ENCODE results near the gene ZNF385A. TPM values are rescaled to one million over a fixed set of nuclear protein-coding genes. Genes with fewer than 3 reads are reported as not detected.

Gene ZNF385A
- total RNA-seq, 1 donor from 2014 or later, result 5.6 TPM

DNA sequence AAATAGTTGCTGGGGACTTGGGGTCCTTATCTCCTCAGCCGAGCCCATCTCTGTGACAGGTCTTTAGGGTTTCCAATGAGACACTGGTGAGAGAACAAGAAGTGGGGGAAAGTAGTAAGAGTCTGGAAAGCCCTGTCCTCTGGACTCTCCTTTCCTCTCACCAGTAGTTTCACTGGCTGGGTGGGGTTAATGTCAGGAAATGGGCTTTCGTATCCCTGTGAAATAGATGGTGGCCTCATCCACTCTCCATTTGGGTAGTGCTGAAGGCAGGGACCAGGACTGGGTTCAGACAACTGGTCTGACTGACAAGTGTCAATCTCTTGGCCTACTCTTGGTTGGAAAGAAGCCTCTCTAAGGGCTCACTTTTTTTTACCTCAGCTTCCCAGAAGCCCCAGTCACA, 7.5 kb downstream of the ZNF385A start:
- no peak for DNase-seq (ENCODE audit: extremely low read depth, low read depth, low spot score)

DNA sequence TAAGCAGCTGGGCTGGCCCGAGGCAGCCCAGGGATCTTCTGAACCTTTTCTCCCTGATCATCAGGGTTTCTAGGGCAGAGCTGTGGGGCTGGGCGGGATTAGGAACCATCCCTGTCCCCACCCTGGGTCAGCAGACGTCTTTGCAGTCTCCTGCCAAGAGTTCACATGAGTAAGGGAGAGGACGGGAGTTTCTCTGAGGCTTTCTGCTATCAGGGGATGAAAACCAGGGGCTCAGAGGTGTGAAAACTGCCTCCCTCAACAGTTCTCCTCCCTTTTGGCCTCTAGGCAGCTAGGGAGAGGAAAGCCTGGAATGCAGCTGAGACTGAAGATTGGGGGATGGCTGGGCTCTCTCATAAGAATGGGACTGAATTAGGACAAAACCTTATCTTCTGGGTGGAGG, 7.9 kb downstream of the ZNF385A start:
- DNase-seq (ENCODE audit: extremely low read depth, low read depth, low spot score), result no peak

DNA sequence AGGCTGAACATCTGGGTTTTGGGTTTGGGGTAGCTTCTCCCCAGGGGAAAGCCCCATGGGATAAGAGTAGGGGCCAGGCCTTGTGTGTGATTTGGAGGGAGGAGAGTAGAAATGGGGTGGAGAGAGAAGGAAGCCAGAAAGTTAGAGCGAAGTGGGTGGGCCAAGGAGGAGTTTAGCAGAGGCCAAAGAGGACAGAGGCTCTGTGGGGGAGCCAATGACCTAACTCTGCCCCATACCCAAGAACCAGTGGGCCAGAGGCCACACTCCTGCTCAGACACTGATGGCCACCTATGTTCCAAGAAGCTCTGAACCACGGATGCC, 9.3 kb downstream of the ZNF385A start:
- no peak for DNase-seq (ENCODE audit: extremely low read depth, low read depth, low spot score)

GRCh38 chr12:54374562-54375258, 9.8 kb downstream of the ZNF385A start:
- DNase-seq (ENCODE audit: extremely low read depth, low read depth, low spot score), result no peak

GRCh38 chr12:54373649-54374561, 10.6 kb downstream of the ZNF385A start:
- no peak for DNase-seq (ENCODE audit: extremely low read depth, low read depth, low spot score)

DNA sequence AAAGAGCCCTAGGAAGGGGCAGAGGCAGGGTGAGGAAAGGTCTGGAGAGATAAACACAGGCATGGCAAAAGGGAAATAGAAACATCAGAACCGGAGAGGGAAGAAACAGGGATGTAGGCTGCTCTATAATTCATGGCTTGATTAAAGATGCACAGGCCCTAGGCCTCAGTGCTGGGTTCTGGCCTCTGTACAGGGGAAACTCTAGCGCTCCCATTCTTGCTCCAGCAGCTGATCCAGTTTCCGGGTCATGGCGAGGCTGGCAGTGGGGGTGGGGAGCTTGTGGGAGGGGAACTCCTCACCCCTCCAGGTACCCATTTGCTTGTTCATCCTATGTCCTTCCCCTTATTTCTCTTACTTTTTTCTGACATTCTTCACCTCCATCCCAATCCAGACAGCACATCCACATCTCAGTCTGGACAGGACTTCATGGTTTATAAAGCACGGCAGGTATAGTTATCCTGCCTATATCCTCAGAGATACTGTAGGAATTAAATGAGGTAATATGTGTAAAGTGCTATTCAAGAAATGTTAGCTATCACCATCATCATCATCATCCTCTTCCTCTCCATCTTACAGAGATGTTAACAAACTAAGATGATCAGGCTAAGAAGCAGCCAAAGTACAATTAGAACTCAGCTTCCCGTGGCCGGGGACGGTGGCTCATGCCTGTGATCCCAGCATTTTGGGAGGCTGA, 12.3 kb downstream of the ZNF385A start:
- DNase-seq (ENCODE audit: extremely low read depth, low read depth, low spot score), result no peak

DNA sequence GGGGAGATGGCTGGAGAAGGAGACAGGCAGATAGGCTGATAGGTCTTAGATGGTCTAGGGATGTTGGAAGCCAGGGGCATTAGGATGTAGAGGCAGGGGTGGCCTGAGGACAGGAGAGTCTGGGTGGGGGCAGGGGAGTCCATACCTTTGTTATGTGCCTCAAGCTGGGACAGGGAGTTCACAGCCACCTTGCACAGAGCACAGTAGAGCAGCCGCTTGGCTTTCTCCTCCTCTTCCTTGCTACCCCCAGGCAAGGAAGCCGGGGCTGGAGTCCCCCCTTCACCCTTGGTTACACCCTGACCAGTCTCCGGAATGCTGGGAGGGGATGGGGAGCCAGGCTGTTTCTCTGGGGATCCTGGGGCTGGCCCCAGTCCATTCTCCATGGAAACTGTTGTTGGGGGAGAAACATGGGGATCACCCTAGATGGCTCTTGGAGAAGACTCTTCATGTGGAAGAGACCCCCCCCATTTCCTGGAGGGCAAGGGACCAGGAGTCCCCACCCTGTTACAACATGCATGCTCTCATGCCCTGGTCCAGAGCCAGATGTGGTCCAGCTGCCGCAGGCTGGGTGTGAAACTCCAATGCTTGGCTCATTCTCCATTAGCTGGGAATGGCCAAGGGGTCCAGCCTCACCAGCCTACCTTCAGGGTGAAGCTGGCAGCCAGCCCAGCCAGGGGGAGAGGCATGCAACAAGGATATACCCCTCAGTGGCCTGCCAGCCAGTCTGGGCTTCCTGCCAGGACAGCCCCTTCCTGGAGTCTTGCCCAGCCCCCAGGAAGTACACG, 13.0 kb downstream of the ZNF385A start:
- no peak for DNase-seq (ENCODE audit: extremely low read depth, low read depth, low spot score)

DNA sequence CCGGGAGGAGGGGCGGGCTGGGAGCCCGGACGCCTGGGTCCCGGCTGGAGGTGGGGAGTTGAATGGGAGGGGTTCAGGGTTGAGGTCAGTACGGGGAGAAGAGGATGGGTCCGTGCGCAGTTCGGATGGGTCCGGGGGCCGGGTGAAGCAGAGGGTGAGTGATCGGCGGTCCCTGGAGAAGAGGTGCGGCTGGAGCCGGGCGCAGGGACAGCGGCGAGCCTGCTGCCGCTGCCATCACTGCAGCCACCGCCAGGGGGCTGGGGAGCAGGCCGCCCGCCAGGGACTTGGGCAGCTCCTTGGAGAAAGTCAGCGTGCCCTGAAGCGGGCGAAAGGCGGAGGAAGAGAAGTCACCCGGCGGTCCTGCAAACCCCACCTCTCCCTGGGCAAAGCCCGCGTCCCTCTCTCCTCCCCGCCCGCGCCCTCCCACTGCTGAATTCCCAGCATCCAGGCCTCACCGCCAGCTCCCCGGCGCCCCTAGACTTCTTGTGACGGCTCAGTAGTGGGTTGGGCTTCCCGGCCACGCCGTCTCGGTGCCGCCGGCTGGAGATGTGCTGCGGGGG, 14.3 kb downstream of the ZNF385A start:
- no peak for DNase-seq (ENCODE audit: extremely low read depth, low read depth, low spot score)

DNA sequence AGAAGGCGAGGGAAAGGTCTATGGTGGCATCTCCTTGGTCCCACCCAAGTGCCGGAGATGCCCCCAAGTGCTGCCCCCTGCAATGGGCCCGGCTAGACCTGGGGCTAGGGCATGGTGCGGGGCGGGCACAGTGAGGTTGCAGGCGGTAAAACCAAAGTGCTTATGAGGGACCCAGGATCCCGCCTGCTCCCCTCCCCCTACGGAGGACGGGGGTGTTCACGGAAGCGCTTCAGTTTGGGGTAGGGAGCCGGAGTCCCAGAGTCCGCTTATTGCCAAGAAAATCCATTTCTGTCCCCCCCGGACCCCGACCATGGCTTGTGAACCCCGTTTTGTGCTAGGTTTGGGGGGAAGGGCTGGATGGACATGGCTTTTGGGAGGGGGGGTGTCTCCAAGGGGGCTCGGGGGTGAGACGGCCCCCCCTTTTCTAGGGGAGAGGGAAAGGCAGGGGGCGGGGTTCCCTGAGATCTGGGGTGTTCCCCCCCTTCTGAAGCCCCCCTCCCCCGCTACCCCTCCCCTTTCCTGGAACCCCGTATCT, 14.9 kb downstream of the ZNF385A start:
- DNase-seq (ENCODE audit: extremely low read depth, low read depth, low spot score), result no peak

- peak; percentile 71 for DNase-seq (ENCODE audit: extremely low read depth, low read depth, low spot score)
These were observed 15.6 kb downstream of the ZNF385A start for GRCh38 chr12:54368709-54369596.

GRCh38 chr12:54368025-54368708, 16.4 kb downstream of the ZNF385A start:
- DNase-seq (ENCODE audit: extremely low read depth, low read depth, low spot score), result no peak

- DNase-seq (ENCODE audit: extremely low read depth, low read depth, low spot score), result no peak
These were observed 20.1 kb downstream of the ZNF385A start, which contains the start of gene GPR84 for GRCh38 chr12:54364413-54364812. Gene GPR84, minus strand, starts transcription at chr12:54364486. Its CDS starts 635 bp downstream, at chr12:54363851.

GRCh38 chr12:54363618-54364017, 20.9 kb downstream of the ZNF385A start:
- DNase-seq (ENCODE audit: extremely low read depth, low read depth, low spot score), result no peak

DNA sequence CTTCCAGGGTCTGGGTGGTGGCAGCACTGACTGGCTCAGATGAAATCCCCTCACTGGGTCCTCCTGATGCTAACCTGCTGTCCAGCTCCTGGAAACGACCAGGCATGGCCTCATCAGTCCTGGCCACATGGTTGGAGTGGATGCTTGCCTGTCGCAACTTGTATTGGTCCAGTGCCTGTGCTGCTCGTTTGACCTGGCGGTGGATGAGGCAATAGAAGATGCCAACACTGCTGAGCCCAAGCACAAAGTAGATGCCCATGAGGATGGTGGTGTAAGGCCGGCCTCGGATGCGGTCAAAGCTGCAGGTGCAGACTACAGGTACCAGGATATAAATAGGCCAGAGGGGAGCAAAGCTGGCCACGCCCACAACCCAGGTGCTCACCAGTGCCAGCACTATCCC, 21.5 kb downstream of the ZNF385A start:
- DNase-seq (ENCODE audit: extremely low read depth, low read depth, low spot score), result no peak

GRCh38 chr12:54360717-54361456, 23.6 kb downstream of the ZNF385A start:
- no peak for DNase-seq (ENCODE audit: extremely low read depth, low read depth, low spot score)

- no peak for DNase-seq (ENCODE audit: extremely low read depth, low read depth, low spot score)
These were observed 24.7 kb downstream of the ZNF385A start for GRCh38 chr12:54359762-54360351.

DNA sequence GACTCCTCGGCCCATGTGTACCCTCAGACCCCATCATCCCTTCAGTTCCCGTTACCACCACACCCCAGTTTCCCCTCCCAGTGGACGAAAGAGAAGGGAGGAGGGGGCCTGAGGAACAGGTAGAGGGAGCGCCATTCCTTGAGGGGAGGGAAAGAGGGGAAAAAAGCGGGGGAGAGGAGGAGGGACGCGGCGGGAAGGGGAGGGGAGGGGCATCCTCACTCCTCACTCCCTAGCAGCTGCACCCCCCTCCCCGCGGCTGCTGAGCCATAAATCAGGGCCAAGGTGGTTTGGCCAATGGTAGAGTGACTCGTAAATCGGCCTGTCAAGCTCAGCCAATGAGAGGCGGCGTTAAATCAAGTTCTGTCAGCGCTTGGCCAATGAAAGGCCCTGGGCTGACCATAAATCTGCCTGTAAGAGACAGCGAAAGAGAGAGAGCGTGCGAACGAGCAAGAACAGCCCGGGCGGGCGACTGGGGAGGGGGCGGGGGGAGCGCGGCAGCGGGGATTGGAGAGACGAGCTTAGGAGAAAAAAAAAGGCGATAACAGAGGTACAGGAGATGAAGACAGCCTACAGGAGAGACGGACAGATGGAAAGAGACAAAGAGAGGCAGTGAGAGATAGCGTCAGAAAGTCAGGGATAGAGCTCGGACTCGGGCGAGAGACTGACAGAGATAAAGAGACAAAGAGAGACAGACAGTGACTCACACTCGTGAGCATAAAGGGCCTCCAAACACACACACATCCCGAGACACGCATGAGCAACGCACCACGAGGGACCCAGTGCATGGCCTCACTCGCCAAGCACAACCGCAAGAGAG, 25.4 kb downstream of the ZNF385A start:
- DNase-seq (ENCODE audit: extremely low read depth, low read depth, low spot score), result peak; percentile 97

Data from glomerular endothelial cell (primary cell).